Measurements from ENCODE around the gene MPRIP.

DNA sequence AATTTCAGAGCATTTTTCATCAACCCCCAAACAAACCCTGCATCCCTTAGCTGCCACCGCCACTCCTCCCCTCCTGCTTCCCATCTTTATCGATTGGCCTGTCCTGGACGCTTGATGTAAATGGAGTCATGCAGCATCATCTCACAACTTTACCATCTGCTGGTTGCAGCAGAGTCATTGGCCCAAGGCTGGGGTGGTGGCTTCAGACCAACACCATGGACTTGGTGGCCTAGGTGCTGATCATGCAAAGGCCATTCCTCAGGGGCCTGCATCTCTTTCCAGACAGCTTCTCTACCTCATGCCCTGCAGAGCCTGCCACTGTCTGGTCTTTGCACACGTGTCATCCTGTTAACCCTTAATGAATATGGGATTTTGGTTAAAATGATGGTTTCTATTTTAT lies 73.4 kb downstream of the MPRIP start:
- TF ChIP-seq, protein P1, sequence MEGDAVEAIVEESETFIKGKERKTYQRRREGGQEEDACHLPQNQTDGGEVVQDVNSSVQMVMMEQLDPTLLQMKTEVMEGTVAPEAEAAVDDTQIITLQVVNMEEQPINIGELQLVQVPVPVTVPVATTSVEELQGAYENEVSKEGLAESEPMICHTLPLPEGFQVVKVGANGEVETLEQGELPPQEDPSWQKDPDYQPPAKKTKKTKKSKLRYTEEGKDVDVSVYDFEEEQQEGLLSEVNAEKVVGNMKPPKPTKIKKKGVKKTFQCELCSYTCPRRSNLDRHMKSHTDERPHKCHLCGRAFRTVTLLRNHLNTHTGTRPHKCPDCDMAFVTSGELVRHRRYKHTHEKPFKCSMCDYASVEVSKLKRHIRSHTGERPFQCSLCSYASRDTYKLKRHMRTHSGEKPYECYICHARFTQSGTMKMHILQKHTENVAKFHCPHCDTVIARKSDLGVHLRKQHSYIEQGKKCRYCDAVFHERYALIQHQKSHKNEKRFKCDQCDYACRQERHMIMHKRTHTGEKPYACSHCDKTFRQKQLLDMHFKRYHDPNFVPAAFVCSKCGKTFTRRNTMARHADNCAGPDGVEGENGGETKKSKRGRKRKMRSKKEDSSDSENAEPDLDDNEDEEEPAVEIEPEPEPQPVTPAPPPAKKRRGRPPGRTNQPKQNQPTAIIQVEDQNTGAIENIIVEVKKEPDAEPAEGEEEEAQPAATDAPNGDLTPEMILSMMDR (IDR thresholded peaks at IDR 0.05) = no peak
- TF ChIP-seq EZH2 (IDR thresholded peaks at IDR 0.05; ENCODE audit: borderline replicate concordance, insufficient read depth, low read depth, low read length, poor library complexity, severe bottlenecking) = no peak
